ENCODE data around the gene ITPR3. TPM values are rescaled to one million over a fixed set of nuclear protein-coding genes. Genes with fewer than 3 reads are reported as not detected.

The ITPR3 gene
- total RNA-seq, 1 experiment from 2014 or later, result 86.9 TPM

DNA sequence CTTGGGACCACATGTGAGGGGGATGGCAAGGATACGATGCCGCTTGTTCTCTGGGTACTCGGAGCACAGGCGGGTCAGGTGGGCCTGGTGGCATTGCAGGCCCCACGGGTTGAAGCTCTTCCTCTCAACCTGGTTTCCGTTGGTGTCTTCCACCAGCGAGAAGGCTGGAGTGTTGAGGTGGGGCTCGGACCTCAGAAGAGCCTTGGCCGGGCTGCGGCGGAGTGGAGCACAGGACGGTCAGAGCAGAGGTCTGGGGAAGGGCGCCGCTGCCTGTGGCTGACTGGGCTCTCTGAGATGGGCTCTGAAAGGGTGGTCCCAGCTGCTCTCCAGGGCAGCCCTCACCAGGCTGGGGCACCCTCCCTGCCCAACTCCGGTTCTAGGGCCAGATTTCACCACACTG is 105.6 kb downstream of the ITPR3 start:
- peaks cover 25% of the 10 kb centered on the region for H3K27me3 Mint-ChIP-seq (ENCODE audit: insufficient read depth, unreplicated experiment)
- POLR2A ChIA-PET, result interaction anchor here (1.5 kb wide), 1 partner anchor 15 kb away, joined by 3 read pairs; the partner anchor contains the start of gene UQCC2

GRCh38 chr6:33727126-33727525 is 106.0 kb downstream of the ITPR3 start:
- H3K27ac Mint-ChIP-seq (ENCODE audit: low read depth, unreplicated experiment), result no peak overlapping the region
- intact Hi-C loops (cut with micrococcal nuclease), result no loop called here
- no peaks in the 10 kb centered on the region for H3K4me1 Mint-ChIP-seq (ENCODE audit: insufficient read depth, unreplicated experiment)
- DNase-seq (ENCODE audit: unreplicated experiment), result no peak
- TF ChIP-seq, protein P1, sequence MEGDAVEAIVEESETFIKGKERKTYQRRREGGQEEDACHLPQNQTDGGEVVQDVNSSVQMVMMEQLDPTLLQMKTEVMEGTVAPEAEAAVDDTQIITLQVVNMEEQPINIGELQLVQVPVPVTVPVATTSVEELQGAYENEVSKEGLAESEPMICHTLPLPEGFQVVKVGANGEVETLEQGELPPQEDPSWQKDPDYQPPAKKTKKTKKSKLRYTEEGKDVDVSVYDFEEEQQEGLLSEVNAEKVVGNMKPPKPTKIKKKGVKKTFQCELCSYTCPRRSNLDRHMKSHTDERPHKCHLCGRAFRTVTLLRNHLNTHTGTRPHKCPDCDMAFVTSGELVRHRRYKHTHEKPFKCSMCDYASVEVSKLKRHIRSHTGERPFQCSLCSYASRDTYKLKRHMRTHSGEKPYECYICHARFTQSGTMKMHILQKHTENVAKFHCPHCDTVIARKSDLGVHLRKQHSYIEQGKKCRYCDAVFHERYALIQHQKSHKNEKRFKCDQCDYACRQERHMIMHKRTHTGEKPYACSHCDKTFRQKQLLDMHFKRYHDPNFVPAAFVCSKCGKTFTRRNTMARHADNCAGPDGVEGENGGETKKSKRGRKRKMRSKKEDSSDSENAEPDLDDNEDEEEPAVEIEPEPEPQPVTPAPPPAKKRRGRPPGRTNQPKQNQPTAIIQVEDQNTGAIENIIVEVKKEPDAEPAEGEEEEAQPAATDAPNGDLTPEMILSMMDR (IDR thresholded peaks at IDR 0.05; ENCODE audit: unreplicated experiment), result no peak
- no peaks in the 10 kb centered on the region for H3K9me3 Mint-ChIP-seq (ENCODE audit: unreplicated experiment)
- ChIA-PET POLR2A (no interaction called here), CTCF (interaction anchor here (1.5 kb wide), 1 partner anchor 35 kb away, joined by 7 read pairs; no protein-coding TSS in a partner anchor)
- no peak overlapping the region for H3K4me3 Mint-ChIP-seq (ENCODE audit: unreplicated experiment)
- H3K27me3 Mint-ChIP-seq (ENCODE audit: insufficient read depth, unreplicated experiment), result peaks cover 25% of the 10 kb centered on the region
- BruUV-seq (replicated peaks), result no TSS peak
- H3K36me3 Mint-ChIP-seq (ENCODE audit: insufficient read depth, unreplicated experiment), result peaks cover 4% of the 10 kb centered on the region

More for the DNA sequence above, 105.6 kb downstream of the ITPR3 start:
- Mint-ChIP-seq H3K36me3 (ENCODE audit: insufficient read depth, unreplicated experiment) (peaks cover 4% of the 10 kb centered on the region), H3K27ac (ENCODE audit: low read depth, unreplicated experiment) (no peak overlapping the region), H3K4me3 (ENCODE audit: unreplicated experiment) (no peak overlapping the region), H3K4me1 (ENCODE audit: insufficient read depth, unreplicated experiment) (no peaks in the 10 kb centered on the region), H3K9me3 (ENCODE audit: unreplicated experiment) (no peaks in the 10 kb centered on the region)
- CTCF ChIA-PET, result interaction anchor here (1.0 to 1.5 kb wide), 3 partner anchors 13 to 429 kb away, joined by 3 to 7 read pairs (median 6); no protein-coding TSS in a partner anchor
- no peak for DNase-seq (ENCODE audit: unreplicated experiment)
- TF ChIP-seq, protein P1 (IDR thresholded peaks at IDR 0.05; ENCODE audit: unreplicated experiment), result no peak
- no TSS peak for BruUV-seq (replicated peaks)
- intact Hi-C loops (cut with micrococcal nuclease), result no loop called here

- BruUV-seq (replicated peaks), result no TSS peak
- Mint-ChIP-seq H3K27ac (ENCODE audit: low read depth, unreplicated experiment) (no peak overlapping the region), H3K27me3 (ENCODE audit: insufficient read depth, unreplicated experiment) (peaks cover 25% of the 10 kb centered on the region), H3K36me3 (ENCODE audit: insufficient read depth, unreplicated experiment) (peaks cover 4% of the 10 kb centered on the region), H3K9me3 (ENCODE audit: unreplicated experiment) (no peaks in the 10 kb centered on the region), H3K4me1 (ENCODE audit: insufficient read depth, unreplicated experiment) (no peaks in the 10 kb centered on the region), H3K4me3 (ENCODE audit: unreplicated experiment) (no peak overlapping the region)
- no peak for DNase-seq (ENCODE audit: unreplicated experiment)
- ChIA-PET POLR2A (no interaction called here), CTCF (interaction anchor here (0.6 to 1.5 kb wide), 2 partner anchors 30 to 34 kb away, joined by 3 to 7 read pairs; no protein-coding TSS in a partner anchor)
- intact Hi-C loops (cut with micrococcal nuclease), result no loop called here
- TF ChIP-seq, protein P1 (IDR thresholded peaks at IDR 0.05; ENCODE audit: unreplicated experiment), result no peak
These were observed 106.8 kb downstream of the ITPR3 start for GRCh38 chr6:33727932-33728331.

DNA sequence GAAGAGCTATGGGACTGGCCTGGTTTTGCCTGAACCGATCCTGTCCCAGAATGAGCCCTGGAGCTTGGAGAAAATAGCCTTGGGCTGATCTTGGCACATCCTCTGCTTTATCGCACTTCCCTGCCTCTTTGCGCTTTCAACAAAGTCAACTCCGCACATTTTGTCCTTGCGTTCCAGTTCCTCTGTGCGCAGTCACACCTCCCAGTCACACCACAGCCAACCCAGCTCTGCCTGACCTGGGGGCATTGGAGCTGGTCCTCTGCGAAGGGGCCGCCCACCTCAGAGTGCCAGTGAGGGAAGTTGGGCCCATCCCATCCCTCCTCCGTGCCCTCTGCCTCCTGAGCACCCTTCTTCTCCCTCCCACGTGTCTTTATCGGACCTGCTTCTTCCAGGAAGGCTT is 107.3 kb downstream of the ITPR3 start:
- Mint-ChIP-seq H3K9me3 (ENCODE audit: unreplicated experiment) (no peaks in the 10 kb centered on the region), H3K4me3 (ENCODE audit: unreplicated experiment) (no peak overlapping the region), H3K27me3 (ENCODE audit: insufficient read depth, unreplicated experiment) (peaks cover 20% of the 10 kb centered on the region), H3K36me3 (ENCODE audit: insufficient read depth, unreplicated experiment) (peaks cover 4% of the 10 kb centered on the region), H3K27ac (ENCODE audit: low read depth, unreplicated experiment) (no peak overlapping the region), H3K4me1 (ENCODE audit: insufficient read depth, unreplicated experiment) (no peaks in the 10 kb centered on the region)
- no peak for DNase-seq (ENCODE audit: unreplicated experiment)
- intact Hi-C loops (cut with micrococcal nuclease), result no loop called here
- POLR2A ChIA-PET, result no interaction called here
- TF ChIP-seq, protein P1 (IDR thresholded peaks at IDR 0.05; ENCODE audit: unreplicated experiment), result no peak
- BruUV-seq (replicated peaks), result no TSS peak
- CTCF ChIA-PET, result interaction anchor here (0.6 kb wide), 2 partner anchors 28 to 29 kb away, joined by 3 read pairs; no protein-coding TSS in a partner anchor

Data from MCF 10A (cell line).